AG10803 (cell line): ENCODE data around the gene UST.
A peak's percentile ranks its signal among the peaks of the same experiment; 100 is the strongest.

Experiments
- DNase-seq: peaks from one replicate; pipeline ENCODE4 v3.0.0; 2010; ENCODE audit warnings: low read depth
- H3K4me3 ChIP-seq: 2 replicates; pipeline ENCODE4 v1.5.1; 2011; ENCODE audit warnings: mild to moderate bottlenecking, low read length, control low read depth
- TF ChIP-seq, protein P1 (sequence below): conservative IDR thresholded peaks from 2 replicates; pipeline ENCODE4 v1.5.1; 2011; ENCODE audit warnings: mild to moderate bottlenecking, low read length, control low read depth, inconsistent platforms

The UST gene

DNA sequence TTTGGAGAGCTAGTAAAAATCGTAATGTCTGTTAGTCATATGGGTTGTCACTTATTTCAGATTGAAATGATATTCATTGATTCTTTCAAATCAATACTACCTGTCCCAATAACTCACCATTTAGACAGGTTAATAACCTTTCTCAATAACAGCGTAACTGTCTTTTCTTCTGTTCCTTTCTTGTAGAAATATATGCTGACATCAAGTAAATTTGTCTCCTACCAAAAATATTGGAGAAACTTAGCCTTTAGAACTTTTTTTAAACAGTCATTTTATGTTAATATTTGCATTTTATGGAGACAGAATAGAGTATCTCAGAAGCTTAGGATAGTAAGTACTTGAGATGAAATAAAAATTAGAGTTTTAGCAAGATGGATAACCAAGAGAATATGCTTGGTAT lies 278.2 kb downstream of the UST start:
- H3K4me3 ChIP-seq: no peak overlapping the region
- DNase-seq: no peak
- TF ChIP-seq, protein P1, sequence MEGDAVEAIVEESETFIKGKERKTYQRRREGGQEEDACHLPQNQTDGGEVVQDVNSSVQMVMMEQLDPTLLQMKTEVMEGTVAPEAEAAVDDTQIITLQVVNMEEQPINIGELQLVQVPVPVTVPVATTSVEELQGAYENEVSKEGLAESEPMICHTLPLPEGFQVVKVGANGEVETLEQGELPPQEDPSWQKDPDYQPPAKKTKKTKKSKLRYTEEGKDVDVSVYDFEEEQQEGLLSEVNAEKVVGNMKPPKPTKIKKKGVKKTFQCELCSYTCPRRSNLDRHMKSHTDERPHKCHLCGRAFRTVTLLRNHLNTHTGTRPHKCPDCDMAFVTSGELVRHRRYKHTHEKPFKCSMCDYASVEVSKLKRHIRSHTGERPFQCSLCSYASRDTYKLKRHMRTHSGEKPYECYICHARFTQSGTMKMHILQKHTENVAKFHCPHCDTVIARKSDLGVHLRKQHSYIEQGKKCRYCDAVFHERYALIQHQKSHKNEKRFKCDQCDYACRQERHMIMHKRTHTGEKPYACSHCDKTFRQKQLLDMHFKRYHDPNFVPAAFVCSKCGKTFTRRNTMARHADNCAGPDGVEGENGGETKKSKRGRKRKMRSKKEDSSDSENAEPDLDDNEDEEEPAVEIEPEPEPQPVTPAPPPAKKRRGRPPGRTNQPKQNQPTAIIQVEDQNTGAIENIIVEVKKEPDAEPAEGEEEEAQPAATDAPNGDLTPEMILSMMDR: no peak

DNA sequence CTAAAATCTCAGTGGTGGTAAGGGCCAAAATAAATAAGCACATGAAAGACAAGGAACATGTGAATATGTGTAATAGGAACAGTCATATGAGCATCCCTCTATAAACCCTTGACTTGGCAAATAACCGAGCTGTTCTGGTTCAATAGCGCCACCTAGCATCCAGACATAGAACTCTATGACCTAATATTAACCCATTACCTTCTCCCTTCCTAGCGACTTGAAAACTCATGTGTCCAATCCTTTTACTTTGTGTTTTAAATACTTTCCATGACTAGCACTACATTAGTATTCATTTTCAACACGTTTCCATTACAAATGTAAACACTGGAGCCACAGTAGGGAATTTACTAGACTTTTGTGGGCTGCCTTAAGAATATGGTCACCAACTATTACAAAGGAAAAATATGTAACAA lies 279.7 kb downstream of the UST start:
- TF ChIP-seq, protein P1: peak; percentile 73
- H3K4me3 ChIP-seq: no peak overlapping the region
- peak; percentile 83 for DNase-seq

DNA sequence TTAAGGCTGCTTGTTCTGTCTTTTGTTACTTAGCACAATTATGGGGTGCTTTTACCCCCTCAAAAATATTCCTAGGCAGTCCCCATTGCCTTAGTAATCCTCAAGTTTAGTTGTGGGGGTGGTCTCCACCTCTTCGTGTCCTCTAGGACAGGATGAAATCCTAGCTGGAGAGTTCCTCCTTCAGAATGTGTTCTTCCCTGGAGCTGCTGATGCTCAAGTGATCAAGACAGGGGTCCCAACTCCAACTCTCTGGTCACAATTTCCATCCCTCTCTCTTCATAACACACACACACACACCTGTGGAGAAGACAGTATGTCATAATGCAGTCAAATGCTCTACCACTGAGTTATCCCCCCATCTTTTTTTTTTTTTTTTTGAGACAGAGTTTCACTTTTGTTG lies 280.7 kb downstream of the UST start:
- no peak for DNase-seq

DNA sequence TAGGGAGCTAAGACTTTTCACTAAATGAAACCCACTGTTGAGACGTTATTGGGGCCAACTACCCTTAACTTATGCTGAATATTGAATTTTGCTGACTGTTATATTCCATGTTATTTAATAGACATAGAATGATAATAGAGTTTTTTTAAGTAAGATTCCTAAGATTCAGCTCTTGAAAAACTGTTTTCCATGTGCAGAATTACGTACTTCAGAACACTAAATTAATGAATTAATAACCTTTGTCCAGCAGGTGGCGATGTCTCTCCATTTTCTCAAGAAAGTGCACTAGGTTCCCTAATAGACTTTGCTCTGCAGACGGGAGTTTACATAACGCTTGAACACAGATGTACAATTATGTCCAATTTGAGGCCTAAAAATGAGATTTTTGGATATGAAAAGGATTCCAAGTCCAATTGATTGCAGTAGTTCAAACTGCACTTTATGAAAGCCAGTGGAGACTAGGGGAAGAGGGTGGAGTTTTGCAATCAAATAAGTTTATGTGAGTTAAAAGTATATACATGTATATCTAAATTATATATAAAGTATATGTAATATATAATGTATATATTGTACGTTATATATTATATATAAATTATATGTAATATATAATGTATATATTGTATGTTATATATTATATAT lies 282.1 kb downstream of the UST start:
- peak; percentile 95 for DNase-seq
- TF ChIP-seq, protein P1: peak; percentile 67
- H3K4me3 ChIP-seq: no peak overlapping the region

More for the DNA sequence above, 280.7 kb downstream of the UST start:
- no peak overlapping the region for H3K4me3 ChIP-seq
- TF ChIP-seq, protein P1: no peak

DNA sequence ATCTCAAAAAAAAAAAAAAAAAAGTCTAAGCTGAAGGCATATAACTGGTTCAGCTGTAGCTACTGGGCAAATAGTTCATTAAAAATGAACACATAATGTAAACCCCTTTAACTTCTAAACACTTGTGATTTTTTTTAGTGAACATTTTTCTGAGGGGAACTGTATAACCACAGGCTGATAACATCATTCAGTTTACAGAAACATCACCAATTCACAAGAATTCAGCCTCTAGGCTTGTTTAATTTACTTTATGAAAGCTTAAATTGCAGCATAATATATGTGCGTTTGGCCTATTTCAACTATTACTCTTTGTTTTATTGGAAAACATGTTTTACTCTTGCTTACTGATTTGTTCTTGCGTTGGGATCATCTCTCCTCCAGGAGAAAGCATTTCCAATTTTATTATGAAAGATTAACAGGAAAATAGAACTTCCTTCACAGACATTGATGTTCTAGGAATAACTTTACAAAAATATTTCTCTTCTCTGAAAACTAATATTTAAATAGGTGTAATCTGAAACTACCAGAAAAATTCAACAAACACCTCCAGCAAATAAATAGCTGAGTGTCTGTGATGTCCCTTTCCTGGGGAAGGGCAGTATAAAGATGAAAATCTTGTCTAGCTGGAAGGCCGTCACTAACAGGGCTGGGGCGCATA lies 284.5 kb downstream of the UST start:
- DNase-seq: no peak
- TF ChIP-seq, protein P1: no peak
- no peak overlapping the region for H3K4me3 ChIP-seq

DNA sequence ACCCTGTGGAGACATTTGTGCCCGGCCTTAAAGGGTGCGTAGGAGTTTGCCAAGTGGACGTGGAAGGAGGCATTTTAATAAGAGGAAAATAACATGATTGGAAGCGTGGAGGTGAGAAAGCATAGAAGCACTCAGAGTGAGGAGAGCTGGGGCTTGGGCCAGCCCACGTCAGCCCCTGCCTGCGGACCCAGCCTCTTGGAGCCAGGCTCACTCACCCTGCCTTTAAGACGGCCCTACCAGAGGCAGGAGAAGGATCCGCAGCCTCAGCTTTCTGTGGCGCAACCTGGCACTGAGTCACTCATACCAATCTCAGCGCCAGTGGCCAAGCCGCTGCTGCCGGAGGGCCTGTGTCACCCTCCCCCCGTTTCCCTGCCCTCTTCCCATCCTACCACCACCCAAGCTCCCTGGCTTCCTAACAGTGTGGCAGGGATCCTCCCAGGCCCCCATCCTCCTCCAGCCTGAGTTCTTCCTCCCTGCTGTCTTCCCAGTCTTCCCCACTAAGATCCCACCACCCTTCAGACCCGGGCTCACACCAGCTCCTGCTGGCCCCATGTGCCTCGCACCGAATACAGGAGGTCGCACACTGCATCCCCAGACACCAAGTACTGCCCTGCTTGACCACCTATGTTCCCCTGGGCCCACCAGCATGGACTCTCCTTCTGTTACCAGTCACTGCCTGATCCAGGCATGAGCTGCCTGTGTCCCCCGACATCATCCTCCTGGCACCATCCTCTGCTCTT lies 285.2 kb downstream of the UST start:
- TF ChIP-seq, protein P1: no peak
- DNase-seq: peak; percentile 86
- H3K4me3 ChIP-seq: peak overlapping the region; percentile 21
